ENCODE data around the gene UMODL1. TPM values are rescaled to one million over a fixed set of nuclear protein-coding genes. Genes with fewer than 3 reads are reported as not detected.

Gene UMODL1
- total and polyA plus RNA-seq, 2 donors (not counting 3 experiments of a cell fraction or from before 2014, with no cell fraction given) = not detected

- H3K4me2 ChIP-seq (ENCODE audit: insufficient read depth, low read length) = no peak overlapping the region
- no TSS peak for BruUV-seq (replicated peaks)
- intact Hi-C loops (cut with micrococcal nuclease) = no loop called here
- H3K36me3 ChIP-seq (ENCODE audit: control insufficient read depth in 2 of 2, extremely low read depth in 1 of 2, insufficient read depth in 2 of 2, low read length in 2 of 2) = no peaks in the 10 kb centered on the region
- no peaks in the 10 kb centered on the region for H3K79me2 ChIP-seq (ENCODE audit: control insufficient read depth, insufficient read depth, low read length)
- H2AFZ ChIP-seq (ENCODE audit: low read depth, low read length) = no peak overlapping the region
- no peaks in the 10 kb centered on the region for H3K4me1 ChIP-seq (ENCODE audit: control insufficient read depth, extremely low read depth, insufficient read depth, low read length)
- no peak overlapping the region for H3K9ac ChIP-seq (replicated peaks; ENCODE audit: extremely low read depth, insufficient read depth, low read length)
- H3K27me3 ChIP-seq (ENCODE audit: control insufficient read depth in 2 of 2, insufficient read depth in 2 of 2, low read length in 2 of 2) = peaks cover 4 to 6% of the 10 kb centered on the region in 2 experiments
- ChIA-PET POLR2A (no interaction called here), CTCF (interaction anchor here (1.4 to 3.0 kb wide), 2 partner anchors 11 to 105 kb away, joined by 6 to 13 read pairs; no protein-coding TSS in a partner anchor)
- H3K27ac ChIP-seq (ENCODE audit: insufficient read depth, low read depth, low read length) = no peak overlapping the region
- no peaks in the 10 kb centered on the region for H3K9me1 ChIP-seq (replicated peaks; ENCODE audit: control insufficient read depth, extremely low read depth, insufficient read depth, low read length)
- TF ChIP-seq POLR2AphosphoS5 (IDR thresholded peaks at IDR 0.05; ENCODE audit: insufficient read depth, low read depth, low read length) (no peak), MYC (IDR thresholded peaks at IDR 0.05; ENCODE audit: low read depth, low read length) (no peak), GATA2 (IDR thresholded peaks at IDR 0.05; ENCODE audit: insufficient read depth, insufficient read length, low read depth, low read length) (no peak), JUN (IDR thresholded peaks at IDR 0.05; ENCODE audit: borderline replicate concordance, insufficient read depth, insufficient read length, low read depth) (no peak), POLR2A (IDR thresholded peaks at IDR 0.05; ENCODE audit: low read depth, low read length) (no peak), EZH2 (IDR thresholded peaks at IDR 0.05; ENCODE audit: borderline replicate concordance, low read depth, low read length, severe bottlenecking) (no peak), MAX (IDR thresholded peaks at IDR 0.05; ENCODE audit: insufficient read depth, insufficient read length) (no peak), FOS (IDR thresholded peaks at IDR 0.05; ENCODE audit: borderline replicate concordance, insufficient read depth, low read length) (no peak)
- TF ChIP-seq, protein P1, sequence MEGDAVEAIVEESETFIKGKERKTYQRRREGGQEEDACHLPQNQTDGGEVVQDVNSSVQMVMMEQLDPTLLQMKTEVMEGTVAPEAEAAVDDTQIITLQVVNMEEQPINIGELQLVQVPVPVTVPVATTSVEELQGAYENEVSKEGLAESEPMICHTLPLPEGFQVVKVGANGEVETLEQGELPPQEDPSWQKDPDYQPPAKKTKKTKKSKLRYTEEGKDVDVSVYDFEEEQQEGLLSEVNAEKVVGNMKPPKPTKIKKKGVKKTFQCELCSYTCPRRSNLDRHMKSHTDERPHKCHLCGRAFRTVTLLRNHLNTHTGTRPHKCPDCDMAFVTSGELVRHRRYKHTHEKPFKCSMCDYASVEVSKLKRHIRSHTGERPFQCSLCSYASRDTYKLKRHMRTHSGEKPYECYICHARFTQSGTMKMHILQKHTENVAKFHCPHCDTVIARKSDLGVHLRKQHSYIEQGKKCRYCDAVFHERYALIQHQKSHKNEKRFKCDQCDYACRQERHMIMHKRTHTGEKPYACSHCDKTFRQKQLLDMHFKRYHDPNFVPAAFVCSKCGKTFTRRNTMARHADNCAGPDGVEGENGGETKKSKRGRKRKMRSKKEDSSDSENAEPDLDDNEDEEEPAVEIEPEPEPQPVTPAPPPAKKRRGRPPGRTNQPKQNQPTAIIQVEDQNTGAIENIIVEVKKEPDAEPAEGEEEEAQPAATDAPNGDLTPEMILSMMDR (IDR thresholded peaks at IDR 0.05; ENCODE audit: extremely low read depth in 1 of 2, insufficient read depth in 1 of 2, low read depth in 1 of 2, low read length in 2 of 2) = no peak
- DNase-seq (ENCODE audit: low read depth, low spot score) = no peak
- no peak for FAIRE-seq
- no peak overlapping the region for H3K4me3 ChIP-seq (replicated peaks in 1 of 3; ENCODE audit: insufficient read depth in 1 of 3, low read depth in 1 of 3, low read length in 3 of 3)
- H4K20me1 ChIP-seq (replicated peaks; ENCODE audit: control insufficient read depth, extremely low read depth, insufficient read depth, low read length) = no peaks in the 10 kb centered on the region
- dilution Hi-C loops (cut with MboI; ENCODE audit: extremely low pct_ligation_motif_present, low sequenced_read_pairs) = no loop called here
- no peaks in the 10 kb centered on the region for H3K9me3 ChIP-seq (replicated peaks; ENCODE audit: control insufficient read depth, insufficient read depth, low read length)
These were observed 82.6 kb downstream of the UMODL1 start for GRCh38 chr21:42153746-42154145.

All from endothelial cell of umbilical vein (primary cell).